GM21529 (cell line): ENCODE data around the gene STEEP1.
A peak's percentile ranks its signal among the peaks of the same experiment; 100 is the strongest.

Experiments
- ATAC-seq: cut with Tn5 transposase; IDR thresholded peaks from one replicate; pipeline ENCODE4 v1.9.1; 2021; ENCODE audit not compliant: unreplicated experiment

Gene STEEP1

GRCh38 chrX:119565107-119565663 is at the start of gene STEEP1:
Gene STEEP1 (minus strand): TSS chrX:119565409. CDS start chrX:119565355, 54 bp downstream.
- peak; percentile 96 for ATAC-seq

- no peak for ATAC-seq
These were observed 49.6 kb upstream of the STEEP1 start for GRCh38 chrX:119614776-119615175.

GRCh38 chrX:119607018-119607389 is 41.8 kb upstream of the STEEP1 start:
- no peak for ATAC-seq

- peak; percentile 75 for ATAC-seq
These were observed 41.2 kb upstream of the STEEP1 start, which contains the start of gene NKRF for GRCh38 chrX:119606280-119607017. Gene NKRF (minus strand): TSS chrX:119606424.

GRCh38 chrX:119605464-119606279 is 40.5 kb upstream of the STEEP1 start:
- ATAC-seq, result peak; percentile 17

- ATAC-seq, result no peak
These were observed 39.7 kb upstream of the STEEP1 start for GRCh38 chrX:119604766-119605463.

- ATAC-seq, result no peak
These were observed 37.6 kb upstream of the STEEP1 start for GRCh38 chrX:119602701-119603255.

GRCh38 chrX:119589810-119590209 is 24.6 kb upstream of the STEEP1 start:
- ATAC-seq, result no peak

- ATAC-seq, result no peak
These were observed 18.3 kb upstream of the STEEP1 start for GRCh38 chrX:119583431-119584059.

GRCh38 chrX:119579414-119579813 is 14.2 kb upstream of the STEEP1 start:
- ATAC-seq, result no peak

- ATAC-seq, result peak; percentile 84
These were observed 9.4 kb upstream of the STEEP1 start, which contains the start of gene UBE2A for GRCh38 chrX:119574394-119575266. Gene UBE2A (plus strand): TSS chrX:119574563. CDS start chrX:119574712, 149 bp downstream.

- peak; percentile 17 for ATAC-seq
These were observed 8.7 kb upstream of the STEEP1 start for GRCh38 chrX:119573840-119574393.

GRCh38 chrX:119573222-119573621 is 8.0 kb upstream of the STEEP1 start:
- no peak for ATAC-seq

GRCh38 chrX:119570351-119570835 is 5.2 kb upstream of the STEEP1 start:
- no peak for ATAC-seq

GRCh38 chrX:119552508-119552907 is 12.7 kb downstream of the STEEP1 start:
- no peak for ATAC-seq

- no peak for ATAC-seq
These were observed 15.7 kb downstream of the STEEP1 start for GRCh38 chrX:119549327-119550016.

- ATAC-seq, result no peak
These were observed 24.0 kb downstream of the STEEP1 start for GRCh38 chrX:119541188-119541587.

GRCh38 chrX:119539872-119540271 is 25.3 kb downstream of the STEEP1 start:
- no peak for ATAC-seq
